ENCODE measurements around the gene SHCBP1L.

Gene SHCBP1L

GRCh38 chr1:182889997-182890396 is 63.0 kb downstream of the SHCBP1L start:
- no peak for DNase-seq

DNA sequence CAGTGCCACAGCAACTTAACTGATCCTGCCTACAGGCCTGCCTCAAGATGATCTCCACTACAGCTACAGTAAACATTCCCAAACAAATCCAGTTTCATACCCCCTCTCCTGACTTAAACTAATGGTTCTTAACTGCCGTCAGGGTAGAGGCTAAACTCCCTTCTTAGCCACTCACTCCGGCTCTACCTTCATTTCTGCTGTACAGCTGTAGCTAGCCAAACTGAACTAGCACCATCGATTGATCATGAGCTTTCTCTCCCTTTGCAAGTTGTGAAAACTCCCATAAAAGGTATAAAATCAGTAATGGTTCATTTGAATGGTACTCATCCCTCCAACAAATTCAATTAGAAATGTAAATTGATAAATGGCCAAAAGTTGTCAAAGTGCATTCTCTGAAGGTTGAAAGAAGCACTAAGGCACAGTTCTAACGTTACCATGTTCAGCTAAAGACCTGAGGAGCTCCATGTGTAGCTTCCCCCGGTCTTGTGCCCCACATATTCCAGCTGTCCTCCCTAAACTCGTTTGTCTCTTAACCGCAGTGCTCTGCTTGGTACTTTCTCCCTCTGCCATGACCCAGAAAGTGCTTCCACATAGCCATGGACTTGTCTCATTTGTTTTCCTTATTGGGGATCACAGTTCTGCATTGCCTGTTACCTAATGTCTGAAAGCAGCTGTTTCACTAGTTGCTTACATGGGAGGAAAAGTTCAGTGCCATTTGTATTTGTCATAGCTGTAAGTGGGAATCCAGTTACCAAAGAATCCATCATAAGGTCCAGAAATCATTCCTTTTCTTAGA is 64.0 kb downstream of the SHCBP1L start:
- DNase-seq = peak; percentile 22

GRCh38 chr1:182886985-182887384 is 66.0 kb downstream of the SHCBP1L start:
- DNase-seq = no peak

GRCh38 chr1:182885591-182885990 is 67.4 kb downstream of the SHCBP1L start:
- no peak for DNase-seq

- DNase-seq = no peak
These were observed 68.1 kb downstream of the SHCBP1L start for GRCh38 chr1:182884872-182885271.

DNA sequence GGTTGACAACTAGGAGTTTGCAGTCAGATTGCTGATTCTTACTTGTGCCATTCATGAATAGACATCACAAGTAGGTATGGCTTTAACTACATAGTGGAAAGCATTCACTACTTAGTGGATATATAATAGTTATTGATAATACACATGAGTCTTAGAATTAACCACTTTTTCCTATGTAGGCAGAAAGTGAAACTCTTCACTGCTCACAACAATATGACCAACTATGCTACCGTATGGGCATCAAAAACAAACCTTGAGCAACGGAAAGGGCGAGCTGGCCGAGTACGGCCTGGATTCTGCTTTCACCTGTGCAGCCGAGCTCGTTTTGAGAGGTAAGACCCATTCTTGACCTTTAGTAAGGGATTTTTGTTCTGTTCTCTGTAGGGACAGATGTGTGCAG is 75.1 kb downstream of the SHCBP1L start:
- DNase-seq = no peak

DNA sequence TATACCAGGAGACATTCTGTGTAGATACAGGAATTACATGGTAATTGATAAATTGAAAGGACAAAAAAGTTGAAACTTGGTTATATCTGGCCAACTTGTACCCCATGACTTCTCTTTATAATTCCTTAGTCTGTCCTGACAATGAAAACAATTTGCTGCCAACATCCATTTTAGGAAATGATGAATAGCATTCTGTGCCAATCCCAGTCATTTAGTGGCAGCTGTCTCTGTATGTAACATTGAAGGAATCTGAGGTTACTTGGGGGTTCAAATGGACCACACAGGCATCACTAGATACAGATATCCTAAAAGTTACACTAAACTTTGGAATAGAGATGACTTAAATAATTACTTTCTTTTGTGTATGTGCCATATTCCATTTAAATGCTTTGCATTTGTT is 75.6 kb downstream of the SHCBP1L start:
- no peak for DNase-seq

- DNase-seq = no peak
These were observed 77.1 kb downstream of the SHCBP1L start for GRCh38 chr1:182875889-182876288.

DNA sequence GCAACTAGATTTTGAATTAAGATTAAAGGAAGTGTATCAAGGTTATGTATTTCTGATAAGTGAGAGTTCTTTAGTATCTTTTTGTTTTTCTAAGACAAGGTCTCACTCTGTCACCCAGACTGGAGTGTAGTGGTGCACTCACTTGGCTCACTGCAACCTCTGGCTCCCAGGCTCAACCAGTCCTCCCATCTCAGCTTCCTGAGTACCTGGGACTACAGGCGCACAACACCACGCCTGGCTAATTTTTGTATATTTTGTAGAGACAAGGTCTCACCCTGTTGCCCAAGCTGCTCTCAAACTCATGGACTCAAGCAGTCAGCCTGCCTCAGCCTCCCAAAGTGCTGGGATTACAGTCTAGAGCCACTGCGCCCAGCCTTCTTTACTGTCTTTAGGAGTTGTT is 80.1 kb downstream of the SHCBP1L start:
- no peak for DNase-seq

DNA sequence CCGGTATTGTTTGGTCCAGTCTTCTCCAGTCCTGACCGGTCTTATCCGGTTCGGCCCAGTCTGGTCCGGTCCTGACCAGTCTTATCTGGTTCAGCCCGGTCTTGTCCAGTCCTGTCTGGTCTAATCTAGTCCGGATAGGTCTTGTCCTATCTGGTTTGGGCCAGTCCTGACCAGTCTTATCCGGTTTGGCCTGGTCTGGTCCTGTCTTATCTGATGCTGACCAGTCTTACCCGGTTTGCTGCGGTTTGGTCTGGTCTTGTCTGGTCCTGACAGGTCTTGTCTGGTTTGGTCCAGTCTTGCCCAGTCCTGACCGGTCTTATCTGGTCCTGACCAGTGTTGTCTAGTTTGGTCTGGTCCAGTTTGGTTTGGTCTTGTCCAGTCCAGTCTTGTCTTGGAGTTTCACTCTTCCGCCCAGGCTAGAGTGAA is 83.7 kb downstream of the SHCBP1L start:
- DNase-seq = no peak

GRCh38 chr1:182867861-182868260 is 85.1 kb downstream of the SHCBP1L start:
- no peak for DNase-seq

DNA sequence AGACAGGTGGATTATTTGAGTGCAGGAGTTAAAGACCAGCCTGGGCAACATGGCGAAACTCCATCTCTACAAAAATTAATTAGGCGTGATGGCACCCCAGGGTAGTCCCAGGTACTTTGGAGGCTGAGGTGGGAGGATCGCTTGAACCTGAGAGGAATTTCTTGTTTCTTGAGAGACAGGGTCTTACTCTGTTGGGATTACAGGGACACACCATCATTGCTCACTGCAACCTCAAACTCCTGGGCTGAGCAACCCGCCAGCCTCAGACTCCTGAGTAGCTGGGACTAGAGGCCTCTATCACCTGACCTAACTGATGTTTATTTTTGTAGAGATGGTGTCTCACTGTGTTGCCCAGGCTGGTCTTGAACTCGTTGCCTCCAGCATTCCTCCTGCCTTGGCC is 89.0 kb downstream of the SHCBP1L start:
- no peak for DNase-seq

GRCh38 chr1:182862827-182863226 is 90.1 kb downstream of the SHCBP1L start:
- DNase-seq = no peak

DNA sequence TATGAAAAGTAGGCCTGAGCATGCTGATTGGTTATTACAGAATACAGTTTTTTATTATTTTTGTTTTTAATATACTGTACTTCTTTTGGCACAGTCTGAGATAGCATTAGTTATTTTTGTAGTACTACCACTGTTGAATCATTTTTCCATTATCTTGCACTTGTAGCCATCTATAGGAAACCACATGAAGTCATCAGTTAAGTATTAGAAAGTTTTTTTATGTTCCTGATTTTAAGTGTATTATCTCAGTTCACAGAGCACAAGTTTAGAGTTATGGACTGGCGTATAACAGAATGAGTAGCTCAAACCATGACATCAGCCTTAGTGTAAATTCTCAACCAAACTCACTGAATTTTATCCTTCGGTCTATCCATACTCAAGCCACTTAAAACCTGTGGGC is 91.0 kb downstream of the SHCBP1L start:
- DNase-seq = peak; percentile 63

GRCh38 chr1:182860658-182861057 is 92.3 kb downstream of the SHCBP1L start:
- DNase-seq = no peak

GRCh38 chr1:182857212-182857611 is 95.8 kb downstream of the SHCBP1L start:
- no peak for DNase-seq

GRCh38 chr1:182855911-182856310 is 97.1 kb downstream of the SHCBP1L start:
- DNase-seq = no peak

GRCh38 chr1:182851825-182852224 is 101.1 kb downstream of the SHCBP1L start:
- DNase-seq = no peak

DNA sequence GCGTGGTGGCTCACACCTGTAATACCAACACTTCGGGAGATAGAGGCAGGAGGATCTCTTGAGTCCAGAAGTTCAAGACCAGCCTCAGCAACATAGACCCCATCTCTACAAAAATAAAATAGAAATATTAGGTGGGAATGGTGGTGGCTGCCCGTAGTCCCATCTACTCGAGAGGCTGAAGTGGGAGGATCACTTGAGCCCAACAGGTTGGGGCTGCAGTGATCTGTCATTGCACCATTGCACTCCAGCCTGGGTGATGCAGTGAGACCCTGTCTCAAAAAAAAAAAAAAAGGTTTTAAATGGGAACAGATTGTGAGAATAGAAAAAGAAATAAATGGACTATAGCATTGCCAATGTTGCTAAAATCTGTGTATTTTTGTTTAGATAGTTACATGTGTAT is 102.6 kb downstream of the SHCBP1L start:
- DNase-seq = no peak
